ENCODE results near the gene TWF2. TPM values are rescaled to one million over a fixed set of nuclear protein-coding genes. Genes with fewer than 3 reads are reported as not detected.

TWF2 gene
- total RNA-seq, 4 donors from 2014 or later = 46.2 to 68.8 (median 59.3) TPM

DNA sequence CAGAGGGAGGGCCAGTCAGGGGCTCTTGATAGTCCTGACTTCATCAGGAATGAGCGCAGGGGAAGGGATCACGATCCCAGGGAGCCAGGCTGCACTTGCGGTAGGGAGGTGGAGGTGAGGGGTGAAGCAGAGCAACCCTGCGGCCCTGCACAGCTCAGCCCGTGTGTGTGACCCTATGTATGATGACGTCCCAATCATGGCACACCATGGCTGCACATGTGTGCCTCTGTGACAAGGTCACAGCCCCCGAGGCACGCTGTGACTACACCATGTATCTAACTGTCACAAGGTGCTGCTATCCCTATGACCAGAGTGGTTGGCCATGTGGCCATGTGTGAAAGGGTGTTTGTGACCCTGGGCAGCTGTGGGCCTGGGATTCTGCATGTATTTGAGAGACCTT, 54.3 kb downstream of the TWF2 start:
- H3K4me1 ChIP-seq = no peaks in the 10 kb centered on the region
- no peaks in the 10 kb centered on the region for H3K27me3 ChIP-seq
- no peak overlapping the region for H3K4me3 ChIP-seq
- TF ChIP-seq POLR2A (IDR thresholded peaks at IDR 0.05) = no peak
- TF ChIP-seq, protein P1, sequence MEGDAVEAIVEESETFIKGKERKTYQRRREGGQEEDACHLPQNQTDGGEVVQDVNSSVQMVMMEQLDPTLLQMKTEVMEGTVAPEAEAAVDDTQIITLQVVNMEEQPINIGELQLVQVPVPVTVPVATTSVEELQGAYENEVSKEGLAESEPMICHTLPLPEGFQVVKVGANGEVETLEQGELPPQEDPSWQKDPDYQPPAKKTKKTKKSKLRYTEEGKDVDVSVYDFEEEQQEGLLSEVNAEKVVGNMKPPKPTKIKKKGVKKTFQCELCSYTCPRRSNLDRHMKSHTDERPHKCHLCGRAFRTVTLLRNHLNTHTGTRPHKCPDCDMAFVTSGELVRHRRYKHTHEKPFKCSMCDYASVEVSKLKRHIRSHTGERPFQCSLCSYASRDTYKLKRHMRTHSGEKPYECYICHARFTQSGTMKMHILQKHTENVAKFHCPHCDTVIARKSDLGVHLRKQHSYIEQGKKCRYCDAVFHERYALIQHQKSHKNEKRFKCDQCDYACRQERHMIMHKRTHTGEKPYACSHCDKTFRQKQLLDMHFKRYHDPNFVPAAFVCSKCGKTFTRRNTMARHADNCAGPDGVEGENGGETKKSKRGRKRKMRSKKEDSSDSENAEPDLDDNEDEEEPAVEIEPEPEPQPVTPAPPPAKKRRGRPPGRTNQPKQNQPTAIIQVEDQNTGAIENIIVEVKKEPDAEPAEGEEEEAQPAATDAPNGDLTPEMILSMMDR (IDR thresholded peaks at IDR 0.05) = no peak
- H3K36me3 ChIP-seq = no peaks in the 10 kb centered on the region
- no peaks in the 10 kb centered on the region for H3K9me3 ChIP-seq
- no peak for DNase-seq
- no peak overlapping the region for H3K27ac ChIP-seq

- no peaks in the 10 kb centered on the region for H3K27me3 ChIP-seq
- H3K4me1 ChIP-seq = no peaks in the 10 kb centered on the region
- no peaks in the 10 kb centered on the region for H3K36me3 ChIP-seq
- no peak overlapping the region for H3K27ac ChIP-seq
- TF ChIP-seq POLR2A (IDR thresholded peaks at IDR 0.05) = no peak
- TF ChIP-seq, protein P1 (IDR thresholded peaks at IDR 0.05) = no peak
- DNase-seq = no peak
- H3K4me3 ChIP-seq = no peak overlapping the region
- H3K9me3 ChIP-seq = no peaks in the 10 kb centered on the region
Measured at GRCh38 chr3:52183786-52184445, 55.0 kb downstream of the TWF2 start.

GRCh38 chr3:52182691-52183090, 56.3 kb downstream of the TWF2 start:
- Histone ChIP-seq H3K4me1 (no peaks in the 10 kb centered on the region), H3K4me3 (no peak overlapping the region), H3K36me3 (no peaks in the 10 kb centered on the region), H3K27ac (peak overlapping the region in 2 of 4 donors; percentile 30 to 35), H3K9me3 (no peaks in the 10 kb centered on the region), H3K27me3 (no peaks in the 10 kb centered on the region)
- no peak for DNase-seq
- no peak for TF ChIP-seq POLR2A (IDR thresholded peaks at IDR 0.05)
- TF ChIP-seq, protein P1 (IDR thresholded peaks at IDR 0.05) = no peak

DNA sequence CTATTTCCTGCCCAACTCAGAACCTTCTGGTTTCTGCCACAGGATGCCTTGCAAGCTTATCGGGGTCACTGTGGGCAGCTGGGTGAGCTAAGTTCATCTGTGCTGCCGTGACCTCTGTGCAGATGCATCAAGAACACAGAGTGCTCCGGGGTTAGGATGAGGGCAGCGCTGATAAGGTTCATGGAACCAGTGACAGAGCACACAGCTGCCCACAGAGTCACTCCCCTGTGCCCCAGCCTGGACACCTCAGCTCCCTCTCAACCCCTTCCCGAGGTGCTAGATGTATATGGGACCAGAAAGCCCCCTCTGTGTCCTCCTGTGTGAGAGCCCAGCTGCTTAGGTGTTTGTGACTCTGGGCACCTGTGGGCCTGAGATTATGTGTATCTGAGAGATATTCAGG, 56.8 kb downstream of the TWF2 start:
- Histone ChIP-seq H3K4me1 (no peaks in the 10 kb centered on the region), H3K27ac (peak overlapping the region in 2 of 4 donors; percentile 30 to 35), H3K4me3 (no peak overlapping the region), H3K9me3 (no peaks in the 10 kb centered on the region), H3K27me3 (no peaks in the 10 kb centered on the region), H3K36me3 (no peaks in the 10 kb centered on the region)
- DNase-seq = peak in 1 of 3 donors; percentile 54
- TF ChIP-seq, protein P1 (IDR thresholded peaks at IDR 0.05) = no peak
- no peak for TF ChIP-seq POLR2A (IDR thresholded peaks at IDR 0.05)

DNA sequence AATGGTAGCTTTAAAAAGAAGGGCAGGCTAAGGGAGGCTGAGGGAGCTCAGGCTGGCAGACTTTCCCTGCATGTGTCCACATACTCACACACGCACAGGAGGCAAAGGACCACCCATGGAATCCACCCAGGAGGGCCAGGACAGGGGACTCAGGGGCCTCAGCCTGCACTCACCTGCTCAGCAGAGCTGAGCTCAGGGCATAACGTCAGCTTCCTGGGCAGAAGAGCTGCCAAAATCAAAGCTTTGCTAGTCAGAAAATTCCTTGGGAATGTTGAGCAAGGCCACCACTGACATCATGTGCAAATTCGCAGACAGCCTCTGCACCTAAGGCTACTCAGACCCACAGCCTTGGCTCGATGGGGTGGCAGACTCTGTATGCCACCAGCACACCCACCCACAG, 57.4 kb downstream of the TWF2 start:
- Histone ChIP-seq H3K27ac (peak overlapping the region in 1 of 4 donors; percentile 43), H3K4me1 (no peaks in the 10 kb centered on the region), H3K27me3 (no peaks in the 10 kb centered on the region), H3K36me3 (no peaks in the 10 kb centered on the region), H3K4me3 (no peak overlapping the region), H3K9me3 (no peaks in the 10 kb centered on the region)
- DNase-seq = no peak
- TF ChIP-seq POLR2A (IDR thresholded peaks at IDR 0.05) = no peak
- TF ChIP-seq, protein P1 (IDR thresholded peaks at IDR 0.05) = no peak

Small RNA genes within 50 kb of the gene (small RNA-seq; reads per million reads assigned to genes)
- gene MIRLET7G = 386 to 1,266 reads per million in 2 donors

Other genes with a start within 250 kb of the TWF2 start
- gene RPL29, start 243.3 kb downstream of the TWF2 start, total RNA-seq = 100 to 1,000 TPM; 643 to 841 (median 711) TPM
- gene DUSP7, start 182.6 kb downstream of the TWF2 start, total RNA-seq = 1 to 10 TPM; 3.3 to 7.1 (median 6.0) TPM
- 1 to 10 TPM; 3.4 to 9.3 (median 6.5) TPM for gene POC1A, start 84.7 kb downstream of the TWF2 start, total RNA-seq
- 10 to 100 TPM; 73.3 to 92.8 (median 89.8) TPM for gene ALAS1, start 41.0 kb downstream of the TWF2 start, total RNA-seq
- gene TLR9, start 13.5 kb downstream of the TWF2 start, total RNA-seq = 1 to 10 TPM in 1 of 4 donors, under 1 TPM in 1, not detected in 2; 0.27 to 1.7 TPM
- 10 to 100 TPM in 1 of 4 donors, 1 to 10 TPM in 3; 4.0 to 32.2 (median 6.7) TPM for gene PPM1M, start 6.6 kb upstream of the TWF2 start, total RNA-seq
- gene WDR82, start 39.5 kb upstream of the TWF2 start, total RNA-seq = 10 to 100 TPM; 29.7 to 44.0 (median 38.3) TPM
- 100 to 1,000 TPM in 3 of 4 donors, 10 to 100 TPM in 1; 89.1 to 274 (median 224) TPM for gene GLYCTK, start 48.7 kb upstream of the TWF2 start, total RNA-seq
- 100 to 1,000 TPM in 1 of 4 donors, 10 to 100 TPM in 3; 19.3 to 103 (median 64.2) TPM for gene DNAH1, start 77.2 kb upstream of the TWF2 start, total RNA-seq
- 10 to 100 TPM; 49.9 to 94.4 (median 77.0) TPM for gene BAP1, start 170.8 kb upstream of the TWF2 start, total RNA-seq
- 10 to 100 TPM; 12.4 to 34.6 (median 17.4) TPM for gene PHF7, start 171.5 kb upstream of the TWF2 start, total RNA-seq
- gene SEMA3G, start 205.9 kb upstream of the TWF2 start, total RNA-seq = 10 to 100 TPM; 18.8 to 24.8 (median 22.0) TPM
- not detected for gene TNNC1, start 214.9 kb upstream of the TWF2 start, total RNA-seq
- gene NISCH, start 216.4 kb upstream of the TWF2 start, total RNA-seq = 100 to 1,000 TPM in 3 of 4 donors, 10 to 100 TPM in 1; 65.7 to 150 (median 128) TPM